Measurements from ENCODE around the gene EIF2S2.

- TF ChIP-seq CTCF (IDR thresholded peaks at IDR 0.05; ENCODE audit: insufficient read depth, low read length), result no peak
- TF ChIP-seq, protein P1, sequence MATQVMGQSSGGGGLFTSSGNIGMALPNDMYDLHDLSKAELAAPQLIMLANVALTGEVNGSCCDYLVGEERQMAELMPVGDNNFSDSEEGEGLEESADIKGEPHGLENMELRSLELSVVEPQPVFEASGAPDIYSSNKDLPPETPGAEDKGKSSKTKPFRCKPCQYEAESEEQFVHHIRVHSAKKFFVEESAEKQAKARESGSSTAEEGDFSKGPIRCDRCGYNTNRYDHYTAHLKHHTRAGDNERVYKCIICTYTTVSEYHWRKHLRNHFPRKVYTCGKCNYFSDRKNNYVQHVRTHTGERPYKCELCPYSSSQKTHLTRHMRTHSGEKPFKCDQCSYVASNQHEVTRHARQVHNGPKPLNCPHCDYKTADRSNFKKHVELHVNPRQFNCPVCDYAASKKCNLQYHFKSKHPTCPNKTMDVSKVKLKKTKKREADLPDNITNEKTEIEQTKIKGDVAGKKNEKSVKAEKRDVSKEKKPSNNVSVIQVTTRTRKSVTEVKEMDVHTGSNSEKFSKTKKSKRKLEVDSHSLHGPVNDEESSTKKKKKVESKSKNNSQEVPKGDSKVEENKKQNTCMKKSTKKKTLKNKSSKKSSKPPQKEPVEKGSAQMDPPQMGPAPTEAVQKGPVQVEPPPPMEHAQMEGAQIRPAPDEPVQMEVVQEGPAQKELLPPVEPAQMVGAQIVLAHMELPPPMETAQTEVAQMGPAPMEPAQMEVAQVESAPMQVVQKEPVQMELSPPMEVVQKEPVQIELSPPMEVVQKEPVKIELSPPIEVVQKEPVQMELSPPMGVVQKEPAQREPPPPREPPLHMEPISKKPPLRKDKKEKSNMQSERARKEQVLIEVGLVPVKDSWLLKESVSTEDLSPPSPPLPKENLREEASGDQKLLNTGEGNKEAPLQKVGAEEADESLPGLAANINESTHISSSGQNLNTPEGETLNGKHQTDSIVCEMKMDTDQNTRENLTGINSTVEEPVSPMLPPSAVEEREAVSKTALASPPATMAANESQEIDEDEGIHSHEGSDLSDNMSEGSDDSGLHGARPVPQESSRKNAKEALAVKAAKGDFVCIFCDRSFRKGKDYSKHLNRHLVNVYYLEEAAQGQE (IDR thresholded peaks at IDR 0.05; ENCODE audit: insufficient replicate concordance, low read depth), result no peak
These were observed 12.4 kb downstream of the EIF2S2 start for GRCh38 chr20:34099675-34100074.
